PFSK-1 (cell line): Measurements from ENCODE around the gene GNAZ.

Experiments
- FOXP2 ChIP-seq: optimal IDR thresholded peaks from 2 replicates; pipeline ENCODE3; 2011; ENCODE audit warnings: borderline replicate concordance, control low read depth, inconsistent platforms; ENCODE audit not compliant: insufficient read depth; ENCODE audit errors: extremely low read length, extremely low read depth
- TAF1 ChIP-seq: IDR thresholded peaks from 2 replicates; pipeline ENCODE4 v1.6.1; 2012; ENCODE audit warnings: low read length, control low read depth, borderline replicate concordance; ENCODE audit not compliant: insufficient read depth

GRCh38 chr22:23086263-23086662, 15.9 kb downstream of the GNAZ start:
- TF ChIP-seq FOXP2 = no peak
- TF ChIP-seq TAF1 = no peak
